Vagina (tissue), 2 donors: ENCODE results near the gene TTC39B. TPM values are rescaled to one million over a fixed set of nuclear protein-coding genes. Genes with fewer than 3 reads are reported as not detected.

Experiments used
- DNase-seq, 2 donors: peaks; one replicate each; pipeline ENCODE4 v3.0.0-alpha.2; 2017; ENCODE audit errors: extremely low spot score in 2 of 2
- H3K27ac ChIP-seq: fragments of 200-600 bp; sonication (generic); one replicate; pipeline ENCODE4 v1.5.1; 2019
- H3K27me3 ChIP-seq: fragments of 200-600 bp; sonication (generic); one replicate; pipeline ENCODE4 v1.5.1; 2019
- H3K36me3 ChIP-seq, 2 donors: fragments of 200-600 bp; sonication (generic); one replicate each; pipeline ENCODE4 v1.5.1; 2017 to 2019
- H3K4me1 ChIP-seq: fragments of 200-600 bp; sonication (generic); one replicate; pipeline ENCODE4 v1.5.1; 2019
- H3K4me3 ChIP-seq, 2 donors: fragments of 200-600 bp; sonication (generic); 1 replicate in 1 of 2; 2 replicates in 1 of 2; pipeline ENCODE4 v1.5.1; 2016 to 2019
- H3K9me3 ChIP-seq: fragments of 200-600 bp; sonication (generic); one replicate; pipeline ENCODE4 v1.5.1; 2019
- CTCF ChIP-seq, 3 experiments: fragments of 450-650 bp in 2 of 3; fragments of 200-600 bp in 1 of 3; sonication (generic) in 1 of 3; IDR thresholded peaks; one replicate each; pipeline ENCODE4 v1.5.1; 2017 to 2019; ENCODE audit warnings: antibody characterized with exemption in 3 of 3, mild to moderate bottlenecking in 2 of 3, moderate library complexity in 2 of 3
- POLR2A ChIP-seq, 2 donors: fragments of 450-650 bp; IDR thresholded peaks; one replicate each; pipeline ENCODE4 v1.6.1; 2017; ENCODE audit warnings: antibody characterized with exemption in 2 of 2, mild to moderate bottlenecking in 2 of 2, moderate library complexity in 2 of 2
- POLR2AphosphoS5 ChIP-seq, 2 donors: sonication (generic); formaldehyde crosslinking; IDR thresholded peaks; one replicate each; pipeline ENCODE4 v1.9.0; 2017; ENCODE audit warnings: antibody characterized with exemption in 2 of 2, mild to moderate bottlenecking in 2 of 2, low read depth in 1 of 2; ENCODE audit not compliant: insufficient read depth in 1 of 2
- intact Hi-C: fragments of 100-400 bp; cut with DNase I; formaldehyde crosslinking; loops from one replicate; pipeline ENCODE4 v1.15.1; 2023
- total RNA-seq: library from RNA; depleted of rRNA; stranded (reverse); fragments of >200 nt; gene quantifications from one replicate; pipeline ENCODE4 v1.2.3, GENCODE V29; 2016

Gene TTC39B
- total RNA-seq, 1 donor from 2014 or later: 13.3 TPM

GRCh38 chr9:15276328-15276938, 30.6 kb downstream of the TTC39B start:
- H3K4me1 ChIP-seq: no peaks in the 10 kb centered on the region
- H3K27me3 ChIP-seq: no peaks in the 10 kb centered on the region
- H3K4me3 ChIP-seq: no peak overlapping the region
- no peak for DNase-seq
- no peaks in the 10 kb centered on the region for H3K9me3 ChIP-seq
- intact Hi-C loops: no loop called here
- H3K27ac ChIP-seq: no peak overlapping the region
- TF ChIP-seq POLR2AphosphoS5 (IDR thresholded peaks at IDR 0.05; ENCODE audit: insufficient read depth in 1 of 2, low read depth in 1 of 2) (no peak), POLR2A (IDR thresholded peaks at IDR 0.05) (no peak)
- no peaks in the 10 kb centered on the region for H3K36me3 ChIP-seq

- intact Hi-C loops: no loop called here
- Histone ChIP-seq H3K27me3 (no peaks in the 10 kb centered on the region), H3K9me3 (no peaks in the 10 kb centered on the region), H3K36me3 (no peaks in the 10 kb centered on the region), H3K4me3 (no peak overlapping the region), H3K27ac (no peak overlapping the region), H3K4me1 (no peaks in the 10 kb centered on the region)
- no peak for DNase-seq
- TF ChIP-seq POLR2AphosphoS5 (IDR thresholded peaks at IDR 0.05; ENCODE audit: insufficient read depth in 1 of 2, low read depth in 1 of 2) (no peak), CTCF (IDR thresholded peaks at IDR 0.05) (no peak), POLR2A (IDR thresholded peaks at IDR 0.05) (no peak)
Measured at GRCh38 chr9:15274425-15274824, 32.6 kb downstream of the TTC39B start.

- no peak for TF ChIP-seq POLR2AphosphoS5 (IDR thresholded peaks at IDR 0.05; ENCODE audit: insufficient read depth in 1 of 2, low read depth in 1 of 2)
- no peak for TF ChIP-seq POLR2A (IDR thresholded peaks at IDR 0.05)
- no peak for TF ChIP-seq CTCF (IDR thresholded peaks at IDR 0.05)
- no peak overlapping the region for H3K4me3 ChIP-seq
- H3K27me3 ChIP-seq: no peaks in the 10 kb centered on the region
- no peak overlapping the region for H3K27ac ChIP-seq
- H3K36me3 ChIP-seq: no peaks in the 10 kb centered on the region
- intact Hi-C loops: no loop called here
- DNase-seq: no peak
- H3K4me1 ChIP-seq: no peaks in the 10 kb centered on the region
- no peaks in the 10 kb centered on the region for H3K9me3 ChIP-seq
Measured at GRCh38 chr9:15272377-15272928, 34.6 kb downstream of the TTC39B start.

- no peaks in the 10 kb centered on the region for H3K4me1 ChIP-seq
- H3K36me3 ChIP-seq: no peaks in the 10 kb centered on the region
- no peak overlapping the region for H3K4me3 ChIP-seq
- no peak for DNase-seq
- H3K27ac ChIP-seq: no peak overlapping the region
- intact Hi-C loops: no loop called here
- TF ChIP-seq POLR2AphosphoS5 (IDR thresholded peaks at IDR 0.05; ENCODE audit: insufficient read depth in 1 of 2, low read depth in 1 of 2) (no peak), CTCF (IDR thresholded peaks at IDR 0.05) (no peak), POLR2A (IDR thresholded peaks at IDR 0.05) (no peak)
- H3K9me3 ChIP-seq: no peaks in the 10 kb centered on the region
- no peaks in the 10 kb centered on the region for H3K27me3 ChIP-seq
Measured at GRCh38 chr9:15271403-15271802, 35.6 kb downstream of the TTC39B start.

GRCh38 chr9:15268782-15269181, 38.2 kb downstream of the TTC39B start:
- H3K27ac ChIP-seq: no peak overlapping the region
- peaks cover 4% of the 10 kb centered on the region for H3K4me1 ChIP-seq
- no peaks in the 10 kb centered on the region for H3K27me3 ChIP-seq
- intact Hi-C loops: no loop called here
- no peak for DNase-seq
- H3K4me3 ChIP-seq: no peak overlapping the region
- no peaks in the 10 kb centered on the region for H3K36me3 ChIP-seq
- TF ChIP-seq CTCF (IDR thresholded peaks at IDR 0.05) (no peak), POLR2A (IDR thresholded peaks at IDR 0.05) (no peak), POLR2AphosphoS5 (IDR thresholded peaks at IDR 0.05; ENCODE audit: insufficient read depth in 1 of 2, low read depth in 1 of 2) (no peak)
- H3K9me3 ChIP-seq: no peaks in the 10 kb centered on the region
